Globus pallidus (tissue), 1 donor: Measurements from ENCODE around the gene RTN1.

Experiments
- DNase-seq: peaks from one replicate; pipeline ENCODE4 v3.0.0-alpha.2; 2015; ENCODE audit warnings: low spot score

The RTN1 gene

GRCh38 chr14:59629444-59630287 lies 240.9 kb downstream of the RTN1 start:
- DNase-seq, result no peak

- DNase-seq, result no peak
These were observed 243.5 kb downstream of the RTN1 start for GRCh38 chr14:59627011-59627520.

DNA sequence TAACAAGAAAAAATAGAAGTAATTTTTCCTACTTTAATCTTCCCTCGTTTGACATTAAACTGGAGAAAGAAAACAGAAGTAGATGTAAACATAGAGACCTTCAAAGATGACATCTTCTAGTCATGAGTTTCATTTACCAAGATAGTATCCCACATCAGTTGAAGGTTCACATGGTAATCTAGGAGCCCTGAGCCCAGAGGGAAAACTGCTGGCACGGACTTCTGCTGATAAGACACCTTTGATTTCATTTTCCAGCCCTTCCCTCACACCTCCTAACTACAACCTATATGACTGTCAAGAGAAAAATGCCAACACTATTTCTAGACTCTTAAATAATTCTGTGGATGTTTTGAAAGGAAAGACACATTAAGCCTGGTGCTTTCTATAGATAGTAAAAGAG lies 247.9 kb downstream of the RTN1 start:
- no peak for DNase-seq

GRCh38 chr14:59619061-59619460 lies 251.5 kb downstream of the RTN1 start:
- no peak for DNase-seq

DNA sequence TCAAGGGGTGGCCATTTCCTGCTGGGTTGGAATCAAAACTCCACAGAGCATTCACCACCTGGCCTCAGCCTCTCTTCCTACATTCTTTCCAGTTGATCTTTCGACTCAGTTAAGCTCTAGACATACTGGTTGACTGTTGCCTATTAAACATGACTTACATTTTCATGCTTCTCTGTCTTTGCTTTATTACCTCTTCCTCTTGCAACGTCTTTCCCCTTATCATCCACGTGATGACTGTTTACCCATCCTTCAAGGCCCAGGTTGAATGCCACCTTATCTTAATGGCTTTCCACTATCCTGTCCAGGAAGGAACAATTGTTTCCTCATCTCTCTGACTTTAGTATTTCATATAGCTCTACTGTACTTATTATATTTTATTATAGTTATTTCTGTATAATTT lies 269.5 kb downstream of the RTN1 start:
- DNase-seq, result no peak

- DNase-seq, result no peak
These were observed 270.2 kb downstream of the RTN1 start for GRCh38 chr14:59600211-59600945.

DNA sequence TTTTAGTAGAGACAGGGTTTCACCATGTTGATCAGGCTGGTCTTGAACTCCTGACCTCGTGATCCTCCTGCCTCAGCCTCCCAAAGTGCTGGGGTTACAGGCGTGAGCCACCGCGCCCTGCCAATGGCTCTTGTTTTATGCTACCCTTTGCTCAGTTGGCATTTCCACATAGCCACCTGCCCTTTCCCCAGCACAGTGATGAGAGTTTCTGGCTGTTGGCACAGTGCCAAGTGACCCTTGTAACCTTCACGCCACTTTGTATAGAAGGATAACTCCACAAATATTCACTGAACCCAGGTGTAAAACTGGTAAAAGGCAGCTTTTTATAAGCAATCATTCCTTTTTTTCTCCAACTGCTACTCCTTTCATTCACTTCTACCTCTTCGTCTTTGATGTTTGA lies 275.5 kb downstream of the RTN1 start:
- DNase-seq, result no peak

DNA sequence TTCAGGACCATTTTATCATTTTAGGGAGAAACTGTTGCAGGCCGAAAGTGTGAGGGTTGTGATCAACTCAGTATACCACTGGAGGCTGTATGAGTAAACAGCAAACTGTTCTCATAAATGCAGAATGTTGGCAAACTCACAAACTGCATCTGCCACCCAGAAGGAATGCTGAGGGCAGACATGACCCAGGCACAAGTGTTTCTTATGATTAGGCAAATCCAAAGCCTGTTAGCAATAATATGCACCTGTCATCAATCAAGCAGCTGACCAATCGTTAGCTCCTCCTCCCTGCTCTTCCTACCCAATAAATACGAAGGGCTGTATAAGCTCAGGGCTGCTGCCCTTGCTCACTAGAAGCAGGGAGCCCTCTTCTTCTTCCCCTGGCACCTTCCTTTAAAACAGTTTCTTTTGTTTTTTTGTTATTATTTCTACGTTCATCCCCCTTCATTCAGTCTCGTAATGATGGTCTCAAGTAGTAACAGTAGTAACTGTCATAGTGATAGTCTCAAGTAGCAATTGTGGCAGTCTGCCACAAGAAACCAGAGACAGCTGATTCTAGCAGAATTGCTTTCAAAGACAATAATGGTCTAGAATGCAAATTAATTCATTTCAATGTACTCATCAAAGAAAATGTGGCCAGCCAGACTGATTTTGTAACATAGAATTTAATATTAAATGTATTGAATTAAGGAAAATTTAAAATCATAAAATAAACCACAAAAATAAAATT lies 278.8 kb downstream of the RTN1 start:
- no peak for DNase-seq

DNA sequence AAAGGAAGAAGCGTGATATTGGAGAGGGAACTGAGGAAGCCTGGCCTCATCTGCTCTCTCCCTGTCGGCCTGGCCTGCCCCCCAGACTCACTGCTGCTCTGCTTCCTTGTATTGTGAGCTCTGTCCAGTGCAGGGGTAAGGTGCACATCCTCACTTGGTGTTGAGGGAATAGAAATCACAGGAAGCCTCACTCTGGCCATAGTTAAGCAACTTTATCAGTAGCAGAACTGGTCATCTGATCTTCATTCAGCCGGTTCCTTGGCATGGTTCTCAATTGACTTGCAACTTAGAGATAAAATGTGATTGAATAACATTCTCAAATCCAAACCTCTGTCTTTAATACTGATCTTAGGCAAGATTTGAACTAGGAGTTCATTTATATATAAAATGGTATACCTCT lies 282.5 kb downstream of the RTN1 start:
- DNase-seq, result no peak

- no peak for DNase-seq
These were observed 284.6 kb downstream of the RTN1 start for GRCh38 chr14:59585891-59586554.

GRCh38 chr14:59583755-59584154 lies 286.8 kb downstream of the RTN1 start:
- DNase-seq, result no peak

GRCh38 chr14:59582845-59583509 lies 287.6 kb downstream of the RTN1 start:
- peak; percentile 11 for DNase-seq

DNA sequence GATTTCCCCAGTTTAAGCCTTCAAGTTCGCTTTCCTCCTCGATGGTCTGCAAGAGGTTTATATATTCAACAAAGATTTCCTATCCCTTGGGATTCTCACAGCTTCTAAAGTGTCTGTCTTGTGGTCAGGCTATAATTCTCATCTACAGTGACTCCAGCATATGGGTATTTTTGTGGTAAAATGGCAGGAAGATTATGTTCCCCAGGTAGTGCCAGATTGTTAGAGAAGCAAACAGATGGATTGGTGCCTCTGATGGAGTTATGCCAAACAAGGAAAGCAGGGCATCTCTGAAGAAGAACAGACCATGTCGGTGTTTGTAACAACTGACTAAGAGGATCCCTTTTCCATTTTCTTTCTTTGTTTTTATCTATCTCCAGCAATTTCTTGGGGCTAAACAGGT lies 288.4 kb downstream of the RTN1 start:
- DNase-seq, result no peak

DNA sequence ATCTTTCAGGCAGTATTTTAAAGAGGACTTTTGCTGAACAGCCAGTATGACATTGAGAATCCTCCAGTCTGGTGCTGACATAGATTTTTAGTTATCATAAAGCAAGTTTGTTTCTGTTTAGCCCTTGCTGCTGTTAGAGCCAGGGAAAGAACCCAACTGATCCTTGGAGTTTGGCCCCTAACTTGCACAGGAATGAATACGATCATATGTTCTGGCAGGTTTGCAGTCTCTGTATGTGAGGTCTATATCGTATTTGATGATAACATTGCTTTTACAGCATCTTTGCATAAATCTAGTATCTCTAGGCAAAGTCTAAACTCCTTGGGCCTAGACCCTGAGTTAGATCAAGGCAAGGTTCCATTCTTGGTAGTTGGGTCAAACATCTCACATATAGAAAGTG lies 289.7 kb downstream of the RTN1 start:
- DNase-seq, result no peak

DNA sequence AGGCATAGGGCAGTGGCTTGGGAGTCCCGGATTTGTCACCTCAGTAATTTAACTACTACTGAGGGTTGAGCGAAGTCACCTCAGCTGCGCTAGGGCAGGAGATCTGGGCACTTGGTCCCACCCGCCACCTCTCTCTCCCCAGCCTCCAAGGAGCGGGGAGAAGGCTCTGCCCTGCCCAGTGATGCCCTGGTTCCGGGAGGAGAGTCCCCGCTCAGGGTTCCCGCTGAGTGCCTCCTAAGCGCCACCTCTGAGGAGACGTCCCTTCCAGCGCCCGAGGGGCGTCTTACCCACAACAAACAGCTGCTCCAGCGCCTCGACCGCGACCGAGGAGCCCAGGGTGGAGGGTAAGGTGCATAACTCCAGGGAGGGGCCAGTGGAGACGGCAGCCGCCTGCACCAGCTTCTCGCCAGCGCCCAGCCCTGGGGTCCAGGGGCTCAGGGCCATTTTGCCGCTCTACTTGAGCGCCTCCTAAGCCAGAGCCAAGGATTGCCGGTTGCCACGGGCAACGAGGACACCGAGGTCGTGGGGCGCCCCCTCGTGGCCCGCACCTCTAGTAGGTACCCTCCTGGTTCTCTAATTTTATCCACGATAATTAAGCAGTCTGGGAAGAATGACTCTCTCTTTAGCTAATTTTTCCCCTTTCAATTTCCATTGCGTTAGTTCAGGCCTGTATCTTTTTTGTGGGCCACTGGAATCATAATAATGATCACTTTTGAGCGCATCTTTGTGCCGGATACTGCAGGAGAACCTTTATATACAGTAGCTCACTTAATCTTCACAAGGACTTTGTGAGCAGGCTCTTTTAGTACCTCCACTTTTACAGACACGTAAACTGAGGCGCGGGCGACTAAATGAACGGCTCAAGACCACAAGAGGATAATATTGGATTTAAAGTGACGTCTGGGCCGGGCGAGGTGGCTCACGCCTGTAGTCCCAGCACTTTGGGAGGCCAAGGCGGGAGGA lies 294.0 kb downstream of the RTN1 start, which contains the start of gene CCDC175:
Gene CCDC175, minus strand, starts transcription at position 481 of the 963 bp plus-strand sequence. Its CDS starts 37 bp downstream, at position 444.
- peak; percentile 71 for DNase-seq

DNA sequence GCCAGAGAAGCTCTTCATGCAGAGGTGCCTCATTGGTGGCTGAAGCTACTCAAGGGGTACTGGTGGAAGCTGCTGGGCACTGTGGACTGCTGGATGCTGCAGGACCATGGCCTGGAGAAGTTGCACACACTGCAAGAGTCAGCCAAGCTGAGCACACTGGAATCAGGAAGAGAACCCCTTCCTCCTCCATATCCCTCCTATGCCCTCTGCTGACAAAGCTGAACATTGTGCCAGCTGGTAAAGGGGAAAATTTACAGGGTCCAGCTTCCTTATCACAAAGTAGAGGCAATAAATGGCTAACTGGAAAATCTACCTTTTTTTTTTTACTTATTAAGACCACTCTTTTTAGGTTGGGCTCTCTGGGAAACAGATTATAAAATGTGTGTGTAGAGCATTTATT lies 300.5 kb downstream of the RTN1 start:
- DNase-seq, result no peak

GRCh38 chr14:59566725-59567124 lies 303.9 kb downstream of the RTN1 start:
- no peak for DNase-seq

- DNase-seq, result no peak
These were observed 304.3 kb downstream of the RTN1 start for GRCh38 chr14:59566296-59566695.

DNA sequence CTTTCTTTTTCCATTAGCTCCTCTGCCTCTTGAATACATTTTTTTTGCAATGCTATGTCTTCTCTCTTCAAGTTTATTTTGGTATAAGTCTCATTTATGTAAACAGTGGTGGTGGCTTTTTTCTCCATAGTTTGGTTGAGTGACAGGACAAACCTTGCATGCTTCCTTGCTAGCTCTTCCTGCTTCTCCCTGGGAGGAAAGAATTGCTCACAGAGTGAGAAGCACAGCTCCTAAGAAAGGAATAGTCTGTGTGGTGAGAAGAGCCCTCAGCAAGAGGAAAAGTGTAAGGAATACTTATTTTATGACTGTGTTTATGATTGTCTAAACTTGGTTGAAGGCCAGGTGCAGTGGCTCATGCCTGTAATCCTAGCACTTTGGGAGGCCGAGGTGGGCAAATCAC lies 305.5 kb downstream of the RTN1 start:
- DNase-seq, result no peak

GRCh38 chr14:59564366-59564765 lies 306.2 kb downstream of the RTN1 start:
- no peak for DNase-seq
